KOPT-K1 (cell line): ENCODE data around the gene CLTA.
"Not testable (repeated sequence)": the region's sequence is repeated elsewhere in the genome, so short reads cannot be mapped to it uniquely, and the experiment has no call there.

ENCODE experiments used
- H3K27ac ChIP-seq: fragments of 200-600 bp; sonication (generic); 2 replicates; pipeline ENCODE4 v1.5.1; 2016; ENCODE audit warnings: antibody characterized with exemption, mild to moderate bottlenecking, low read depth, low read length; ENCODE audit not compliant: poor library complexity, severe bottlenecking
- H3K36me3 ChIP-seq: fragments of 200-600 bp; sonication (generic); 2 replicates; pipeline ENCODE4 v1.5.1; 2017; ENCODE audit warnings: antibody characterized with exemption, mild to moderate bottlenecking, low read length, moderate library complexity; ENCODE audit not compliant: insufficient read depth
- H3K9me3 ChIP-seq: fragments of 200-600 bp; sonication (generic); 2 replicates; pipeline ENCODE4 v1.5.1; 2017; ENCODE audit warnings: antibody characterized with exemption, low read length, mild to moderate bottlenecking; ENCODE audit not compliant: insufficient read depth, poor library complexity, severe bottlenecking

CLTA gene

GRCh38 chr9:36218411-36218901, 27.7 kb downstream of the CLTA start:
- peaks cover 95% of the 10 kb centered on the region for H3K36me3 ChIP-seq
- peak overlapping the region; percentile 53 for H3K27ac ChIP-seq
- H3K9me3 ChIP-seq, result peaks cover 10% of the 10 kb centered on the region

DNA sequence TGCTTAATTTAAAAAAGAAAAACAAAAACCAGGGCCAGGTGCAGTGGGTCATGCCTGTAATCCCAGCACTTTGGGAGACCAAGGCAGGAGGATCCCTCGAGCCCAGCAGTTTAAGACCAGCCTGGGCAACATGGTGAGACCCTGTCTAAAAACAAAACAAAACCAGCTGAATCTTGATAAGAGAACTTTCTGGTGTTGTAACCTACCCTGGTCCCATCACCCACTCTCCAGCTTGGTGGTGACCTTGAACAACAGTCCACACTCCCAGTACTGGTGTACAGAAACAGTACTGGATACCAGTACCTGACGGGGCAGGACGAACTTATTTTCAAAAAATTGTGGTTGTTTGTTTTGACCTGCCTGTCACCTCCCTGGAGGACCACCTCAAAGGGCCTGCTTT, 30.9 kb downstream of the CLTA start:
- Histone ChIP-seq H3K27ac (no peak overlapping the region), H3K9me3 (peaks cover 10% of the 10 kb centered on the region), H3K36me3 (peaks cover 98% of the 10 kb centered on the region)

GRCh38 chr9:36222449-36222848, 31.7 kb downstream of the CLTA start:
- Histone ChIP-seq H3K9me3 (peaks cover 10% of the 10 kb centered on the region), H3K27ac (no peak overlapping the region), H3K36me3 (peaks cover 98% of the 10 kb centered on the region)

DNA sequence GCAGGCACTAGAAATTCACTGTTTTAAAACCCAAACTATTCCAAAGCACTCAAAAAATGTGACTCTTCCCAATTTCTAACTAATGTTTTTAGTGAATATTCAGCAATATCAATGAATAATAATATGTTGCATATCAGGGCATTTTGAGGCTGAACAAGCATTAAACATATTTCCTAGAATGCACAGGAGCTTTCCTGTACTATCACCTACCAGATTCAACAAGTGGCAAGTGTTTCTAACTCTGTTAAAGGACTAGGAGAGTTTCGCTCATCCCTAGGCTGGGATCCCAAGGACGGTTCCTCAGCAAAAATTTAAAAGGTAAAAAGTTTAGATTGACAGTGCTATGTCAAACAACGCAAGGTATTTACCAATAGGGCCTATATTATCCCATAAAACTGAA, 46.5 kb downstream of the CLTA start:
- H3K9me3 ChIP-seq, result no peaks in the 10 kb centered on the region
- H3K27ac ChIP-seq, result no peak overlapping the region
- H3K36me3 ChIP-seq, result peaks cover 68% of the 10 kb centered on the region

DNA sequence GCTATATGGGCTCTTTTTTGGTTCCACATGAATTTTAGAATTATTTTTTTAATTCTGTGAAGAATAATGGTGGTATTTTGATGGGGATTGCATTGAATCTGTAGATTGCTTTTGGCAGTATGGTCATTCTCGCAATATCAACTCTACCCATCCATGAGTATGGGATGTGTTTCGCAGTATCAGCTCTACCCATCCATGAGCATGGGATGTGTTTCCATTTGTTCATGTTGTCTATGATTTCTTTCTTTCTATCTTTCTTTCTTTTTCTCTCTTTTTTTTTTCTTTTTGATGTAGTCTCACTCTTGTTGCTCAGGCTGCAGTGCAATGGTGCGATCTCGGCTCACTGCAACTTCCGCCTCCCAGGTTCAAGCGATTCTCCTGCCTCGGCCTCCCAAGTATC, 48.5 kb downstream of the CLTA start:
- H3K36me3 ChIP-seq, result peaks cover 68% of the 10 kb centered on the region
- H3K9me3 ChIP-seq, H3K27ac ChIP-seq: not testable (repeated sequence)

DNA sequence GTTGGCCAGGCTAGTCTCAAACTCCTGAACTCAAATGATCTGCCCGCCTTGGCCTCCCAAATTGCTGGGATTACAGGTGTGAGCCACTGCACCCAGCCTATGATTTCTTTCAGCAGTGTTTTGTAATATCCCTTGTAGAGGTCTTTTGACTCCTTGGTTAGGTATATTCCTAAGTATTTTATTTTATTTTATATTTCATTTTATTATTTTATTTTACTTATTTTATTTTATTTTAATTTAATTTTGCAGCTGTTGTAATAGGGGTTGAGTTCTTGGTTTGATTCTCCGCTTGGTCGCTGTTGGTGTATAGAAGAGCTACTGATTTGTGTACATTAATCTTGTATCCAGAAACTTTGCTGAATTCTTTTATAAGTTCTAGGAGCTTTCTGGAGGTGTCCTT, 49.0 kb downstream of the CLTA start:
- not testable (repeated sequence) for H3K9me3 ChIP-seq, H3K27ac ChIP-seq
- peaks cover 68% of the 10 kb centered on the region for H3K36me3 ChIP-seq

GRCh38 chr9:36245906-36246305, 55.2 kb downstream of the CLTA start:
- H3K9me3 ChIP-seq, result no peaks in the 10 kb centered on the region
- peaks cover 70% of the 10 kb centered on the region for H3K36me3 ChIP-seq
- no peak overlapping the region for H3K27ac ChIP-seq

DNA sequence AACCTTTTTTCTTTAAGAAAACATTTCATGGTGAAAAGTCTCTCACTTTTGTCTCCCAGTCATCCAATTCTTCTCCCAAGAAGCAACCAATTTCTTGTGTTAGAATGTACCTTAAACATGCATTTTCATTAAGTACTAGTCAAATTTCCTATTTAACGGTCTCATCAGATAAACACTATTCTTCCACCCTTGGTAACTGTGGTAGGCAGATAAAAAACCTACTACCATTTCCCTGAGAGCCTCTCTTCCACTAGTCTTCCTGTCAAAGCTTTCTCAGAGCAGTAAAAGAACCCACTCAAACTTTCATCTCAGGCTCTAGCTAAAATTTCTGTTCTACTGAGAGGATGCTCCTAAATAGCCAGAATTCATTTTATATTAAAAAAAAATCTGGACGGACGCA, 56.6 kb downstream of the CLTA start:
- Histone ChIP-seq H3K27ac (no peak overlapping the region), H3K36me3 (peaks cover 55% of the 10 kb centered on the region)

GRCh38 chr9:36248061-36248460, 57.3 kb downstream of the CLTA start:
- H3K36me3 ChIP-seq, result peaks cover 48% of the 10 kb centered on the region
- not testable (repeated sequence) for H3K9me3 ChIP-seq, H3K27ac ChIP-seq

More for the DNA sequence above, 56.6 kb downstream of the CLTA start:
- H3K9me3 ChIP-seq, result no peaks in the 10 kb centered on the region

DNA sequence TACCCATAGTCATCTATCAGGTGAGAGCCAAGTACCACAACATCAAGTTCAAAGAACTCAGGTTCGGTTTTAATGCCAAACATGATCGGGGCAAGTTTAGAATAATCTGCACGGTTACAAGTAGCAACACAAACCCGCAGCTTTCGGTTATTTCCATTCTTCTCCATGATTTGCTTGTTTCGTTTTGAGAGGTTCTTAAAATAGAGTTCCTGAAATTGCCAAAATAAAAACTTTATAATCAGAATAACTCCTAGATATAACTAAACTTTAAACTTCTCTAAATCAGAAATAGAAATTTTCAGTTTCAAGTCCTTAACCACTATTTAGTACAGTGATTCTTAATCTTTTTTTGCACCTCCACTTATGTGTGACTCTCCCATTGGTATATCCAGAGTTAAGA, 58.5 kb downstream of the CLTA start:
- no peaks in the 10 kb centered on the region for H3K9me3 ChIP-seq
- H3K36me3 ChIP-seq, result peaks cover 37% of the 10 kb centered on the region
- H3K27ac ChIP-seq, result no peak overlapping the region

GRCh38 chr9:36250079-36250478, 59.4 kb downstream of the CLTA start:
- Histone ChIP-seq H3K27ac (no peak overlapping the region), H3K9me3 (no peaks in the 10 kb centered on the region), H3K36me3 (peaks cover 28% of the 10 kb centered on the region)

DNA sequence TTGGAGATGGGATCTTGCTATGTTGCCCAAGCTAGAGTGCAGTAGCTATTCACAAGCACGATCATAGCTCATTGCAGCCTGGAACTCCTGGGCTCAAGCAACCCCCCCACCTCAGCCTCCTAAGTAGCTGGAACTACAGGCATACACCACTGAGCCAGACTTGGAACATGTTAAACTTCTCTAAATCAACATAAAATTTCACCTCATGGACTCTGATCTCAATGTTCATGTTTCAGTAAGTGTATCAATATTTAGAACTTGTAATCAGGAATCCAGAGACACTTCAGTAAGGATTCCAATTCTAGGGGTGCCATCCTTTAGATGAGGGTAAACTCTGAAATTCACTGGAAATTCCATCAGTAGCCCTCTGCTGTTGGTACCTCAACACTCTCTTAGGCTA, 60.7 kb downstream of the CLTA start:
- no peak overlapping the region for H3K27ac ChIP-seq
- H3K36me3 ChIP-seq, result peaks cover 15% of the 10 kb centered on the region; the same call in 1 of the 2 replicates
- no peaks in the 10 kb centered on the region for H3K9me3 ChIP-seq

DNA sequence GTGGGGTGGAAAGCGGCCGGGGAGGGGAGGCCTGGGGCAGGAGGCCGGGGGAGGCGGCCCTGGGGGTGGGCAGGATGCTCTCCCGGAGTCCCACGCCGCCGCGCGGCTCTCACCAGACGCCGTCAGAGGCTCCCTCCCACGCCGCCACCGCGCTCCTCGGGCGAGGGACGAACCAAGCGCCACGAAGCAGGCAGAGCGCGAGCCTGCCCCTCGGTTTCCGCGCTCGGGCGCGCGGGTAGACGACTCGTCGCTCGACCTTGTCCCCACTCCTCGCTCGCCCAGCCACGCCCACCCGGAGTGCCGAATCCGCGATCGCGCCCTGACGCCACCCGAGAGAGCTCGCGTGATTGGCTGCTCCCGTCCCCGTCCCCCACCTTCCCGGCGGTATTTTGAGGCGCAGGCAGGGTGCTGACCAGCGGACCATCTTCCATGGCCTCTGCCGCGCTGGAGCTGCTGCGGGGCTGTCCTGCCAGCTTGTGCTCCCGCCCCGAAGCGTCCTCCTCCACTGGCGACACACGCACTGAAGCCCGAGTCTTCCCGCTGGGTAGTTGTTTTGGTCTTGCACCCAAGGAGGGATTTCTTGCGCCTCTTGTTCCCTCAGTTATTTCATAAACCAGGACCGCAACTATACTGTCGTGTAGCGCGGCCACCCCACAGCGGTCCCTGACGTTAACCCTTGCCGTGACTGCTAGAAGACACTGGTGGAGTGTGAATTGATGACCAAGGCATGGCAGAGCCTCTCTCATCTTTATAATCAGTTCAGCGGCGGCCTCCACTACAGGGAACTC, 67.7 kb downstream of the CLTA start, which contains the start of gene GNE:
Gene GNE (minus strand): TSS at position 241 of the 788 bp plus-strand sequence. CDS start 9,093 bp downstream, outside the sequence.
- Histone ChIP-seq H3K9me3 (no peaks in the 10 kb centered on the region), H3K36me3 (no peaks in the 10 kb centered on the region), H3K27ac (peak within 1 kb of the TSS; percentile 71)

- H3K9me3 ChIP-seq, result no peaks in the 10 kb centered on the region
- H3K27ac ChIP-seq, result peak overlapping the region; percentile 71
- H3K36me3 ChIP-seq, result no peaks in the 10 kb centered on the region
Measured at GRCh38 chr9:36258996-36259533, 68.3 kb downstream of the CLTA start.
